Pulmonary artery endothelial cell (primary cell): ENCODE results near the gene GOLT1A. TPM values are rescaled to one million over a fixed set of nuclear protein-coding genes. Genes with fewer than 3 reads are reported as not detected.

ENCODE experiments used
- DNase-seq: peaks from one replicate; pipeline ENCODE4 v3.0.0-alpha.2; 2011; ENCODE audit warnings: low read depth, low spot score
- total RNA-seq: library from RNA; depleted of rRNA; stranded (reverse); fragments of >200 nt; gene quantifications from 2 replicates; pipeline ENCODE4 v1.2.3, GENCODE V29; 2014

GOLT1A gene
- total RNA-seq, 1 donor from 2014 or later = not detected

DNA sequence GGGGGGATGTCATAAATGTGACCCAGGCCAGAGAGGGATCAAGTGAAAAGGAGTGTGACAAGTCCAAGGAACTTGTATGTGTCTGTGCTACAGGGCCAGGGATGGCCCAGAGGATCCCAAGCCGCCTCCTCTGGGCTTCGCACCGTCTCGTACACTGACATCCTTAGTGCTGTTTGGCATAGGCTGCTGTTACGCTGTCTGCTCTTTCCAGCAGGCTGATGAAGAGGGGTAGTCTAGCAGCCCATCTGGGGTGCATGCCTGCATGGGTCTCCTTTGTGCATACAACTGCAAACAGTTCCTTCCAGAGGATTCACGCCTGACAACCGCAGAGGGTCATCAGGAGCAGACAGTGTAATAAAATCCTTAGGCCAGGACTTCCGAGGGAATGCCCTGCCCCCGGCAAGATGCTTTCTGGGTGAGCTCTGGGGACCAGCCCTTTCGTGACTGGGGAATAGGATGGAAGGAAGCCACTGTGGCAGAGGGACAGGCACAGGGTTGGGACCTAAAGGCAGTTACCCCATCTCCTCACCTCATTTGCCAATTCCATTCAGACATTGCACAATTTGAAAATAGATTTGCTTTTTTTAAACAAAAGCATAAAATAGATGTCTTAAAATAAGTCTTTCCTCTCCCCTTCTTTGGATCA lies 6.3 kb upstream of the GOLT1A start:
- no peak for DNase-seq

DNA sequence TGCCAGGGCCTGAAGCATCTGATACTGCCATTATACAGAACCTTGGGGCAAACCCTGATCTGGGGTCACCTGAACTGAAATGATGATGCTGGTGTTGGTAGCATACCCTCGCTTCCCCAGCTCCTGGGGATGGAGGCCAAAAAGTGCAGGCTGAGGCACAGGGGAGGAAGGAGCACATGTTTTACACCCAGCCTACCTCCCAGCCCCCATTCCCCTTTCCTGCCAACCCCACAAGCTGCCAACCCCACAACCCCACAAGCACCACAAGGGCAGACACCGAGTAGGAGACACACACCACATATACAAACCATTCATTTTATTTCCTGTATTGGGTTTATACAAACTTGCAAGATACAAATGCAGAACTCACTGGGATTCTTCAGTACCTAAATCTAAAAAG lies 4.8 kb upstream of the GOLT1A start:
- no peak for DNase-seq

DNA sequence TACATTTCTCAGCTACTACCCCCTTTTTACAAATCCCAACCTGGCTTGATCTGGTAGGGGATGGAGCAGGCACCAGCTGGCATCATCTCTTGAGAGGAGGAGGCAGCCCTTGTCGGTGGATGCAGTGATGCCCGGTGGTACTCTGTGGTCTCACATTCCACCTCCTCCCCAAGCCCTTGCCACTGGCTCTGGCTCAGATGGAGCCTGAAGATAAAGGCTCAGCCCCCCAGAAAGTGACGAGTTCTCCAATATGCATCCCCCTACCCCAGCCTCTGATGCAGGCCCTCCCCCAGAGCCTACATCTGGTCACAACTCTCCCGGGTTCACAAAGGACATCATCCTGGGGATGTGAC lies 3.8 kb upstream of the GOLT1A start:
- no peak for DNase-seq

DNA sequence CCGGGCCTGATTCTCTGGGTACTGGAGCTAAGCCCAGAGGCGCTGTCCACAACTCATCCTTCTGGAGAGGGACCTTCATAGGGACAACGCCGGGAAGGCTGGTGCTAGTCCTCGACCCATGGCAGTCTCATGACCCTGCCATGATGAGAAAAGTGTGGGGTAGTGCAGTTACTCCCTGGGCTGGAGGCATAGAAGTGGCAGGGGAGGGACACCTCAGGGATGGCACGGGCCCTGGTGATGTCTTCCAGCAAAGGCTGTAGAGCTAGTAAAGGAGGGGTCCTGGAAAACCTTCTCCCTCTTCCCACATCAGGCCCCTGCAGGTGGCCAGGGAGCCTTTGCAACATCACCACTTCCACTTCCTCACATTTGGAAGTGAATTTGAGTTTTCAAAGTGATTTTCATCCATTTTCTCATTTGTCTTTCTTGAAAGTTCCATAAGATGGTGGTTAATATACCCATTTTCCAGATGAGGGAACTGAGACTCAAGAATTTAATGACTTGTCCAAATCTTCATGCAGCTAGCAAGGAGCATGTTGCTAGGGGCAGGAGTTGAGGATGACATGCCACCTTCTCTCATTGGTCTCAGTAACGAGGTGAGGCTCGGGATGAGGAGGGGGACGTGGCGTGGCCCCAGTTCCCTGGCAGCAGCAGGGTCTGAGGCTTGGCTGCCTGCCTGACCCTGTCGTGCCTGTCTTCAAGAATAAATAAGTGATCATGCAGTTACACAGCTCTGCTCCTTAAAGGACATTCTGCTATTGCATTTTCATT lies 3.3 kb upstream of the GOLT1A start:
- DNase-seq = no peak

DNA sequence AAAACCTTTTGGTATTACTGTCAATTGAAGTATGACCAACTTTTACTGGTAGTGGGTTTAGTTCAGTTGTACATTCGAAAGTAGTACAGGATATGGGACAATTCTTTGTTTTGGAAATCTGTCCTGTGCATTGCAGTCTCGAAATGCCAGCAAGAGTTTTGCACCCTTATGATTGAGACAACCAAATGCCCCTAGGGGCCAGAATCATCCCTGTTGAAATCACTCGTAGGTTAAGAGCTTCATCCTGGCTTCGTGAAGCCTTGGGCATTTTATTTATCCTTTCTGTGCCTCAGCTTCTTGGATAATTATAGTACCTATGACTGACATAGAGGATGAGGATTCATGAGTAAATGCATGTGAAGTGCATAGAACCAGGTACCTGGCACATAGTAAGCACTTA lies 2.4 kb upstream of the GOLT1A start:
- no peak for DNase-seq

DNA sequence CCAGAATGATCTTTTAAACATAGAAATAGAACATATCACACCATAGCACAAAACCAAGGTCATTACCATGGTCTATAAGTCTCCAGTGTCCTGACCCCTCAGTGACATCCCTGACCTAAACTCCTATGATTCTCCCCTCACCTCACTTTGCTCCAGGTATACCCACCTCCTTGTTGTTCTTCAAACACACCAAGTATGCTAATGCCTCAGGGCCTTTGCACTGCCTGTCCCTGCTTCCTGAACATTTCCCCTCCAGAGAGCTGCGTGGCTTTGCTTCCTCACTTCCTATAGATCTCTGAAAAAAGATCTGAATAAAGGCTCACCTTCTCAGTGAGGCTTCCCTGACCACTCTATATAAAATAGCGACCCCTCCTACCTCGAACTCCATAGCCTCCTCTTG lies 1.1 kb downstream of the GOLT1A start:
- no peak for DNase-seq

DNA sequence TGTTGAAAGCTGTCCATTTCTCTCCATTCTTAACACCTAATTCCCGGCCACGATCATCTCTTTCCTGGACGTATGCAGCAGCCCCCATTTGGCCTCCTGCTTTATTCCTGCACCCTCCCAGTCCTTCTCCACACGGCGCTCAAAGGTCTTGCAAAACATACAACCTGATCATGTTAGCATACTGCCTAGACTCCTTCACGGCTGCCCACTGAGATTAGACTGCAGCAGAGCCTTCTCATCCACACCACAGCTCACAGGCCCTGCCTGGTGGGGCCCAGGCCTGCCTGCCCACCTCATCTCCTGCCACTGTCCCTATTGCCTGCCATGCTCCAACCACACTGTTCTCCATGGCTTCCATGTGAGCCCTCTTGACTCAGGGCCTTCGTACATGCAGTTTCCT lies 2.7 kb downstream of the GOLT1A start:
- DNase-seq = no peak

DNA sequence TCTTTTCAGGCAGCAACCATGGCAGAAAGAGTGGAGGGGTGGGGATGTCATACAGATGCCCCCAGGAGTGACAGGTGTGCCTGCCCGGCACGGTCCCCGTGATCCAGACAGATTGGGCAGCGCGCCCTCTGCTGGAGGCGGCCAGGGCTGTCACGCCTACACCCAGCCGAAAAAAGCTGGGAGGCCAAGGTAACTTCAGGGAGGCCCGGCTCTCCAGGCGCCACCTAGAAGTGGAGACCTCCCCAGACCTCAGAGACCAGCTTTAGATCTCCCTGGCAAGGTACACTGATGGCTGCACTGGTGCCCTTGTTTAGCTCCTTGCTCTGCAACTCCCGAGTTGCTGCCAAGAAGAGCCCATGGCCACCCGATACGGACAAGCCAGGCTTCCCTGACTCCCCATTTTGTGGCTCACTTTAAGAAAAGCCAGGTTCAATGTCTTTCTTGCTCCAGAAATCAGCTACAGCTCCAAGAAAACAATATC lies 6.6 kb downstream of the GOLT1A start:
- no peak for DNase-seq

DNA sequence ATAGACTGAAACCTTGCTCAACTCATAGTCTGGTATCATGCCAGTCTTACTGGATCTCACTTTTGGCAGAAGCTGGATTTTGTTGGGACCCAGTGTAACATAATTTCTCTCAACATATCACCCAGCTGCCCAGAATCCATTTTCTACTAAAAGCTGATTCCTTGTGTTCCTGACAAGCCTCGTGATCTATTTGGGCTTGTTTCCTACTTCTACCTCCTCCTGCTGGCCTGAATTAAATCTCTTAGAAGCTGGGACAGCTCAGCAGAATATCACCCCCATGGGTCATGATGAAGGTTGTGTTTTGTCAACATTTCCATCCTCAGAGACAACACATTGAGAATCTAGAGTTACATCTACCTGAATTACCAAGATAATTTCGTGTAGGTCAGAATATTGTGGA lies 7.7 kb downstream of the GOLT1A start:
- DNase-seq = peak; percentile 11

DNA sequence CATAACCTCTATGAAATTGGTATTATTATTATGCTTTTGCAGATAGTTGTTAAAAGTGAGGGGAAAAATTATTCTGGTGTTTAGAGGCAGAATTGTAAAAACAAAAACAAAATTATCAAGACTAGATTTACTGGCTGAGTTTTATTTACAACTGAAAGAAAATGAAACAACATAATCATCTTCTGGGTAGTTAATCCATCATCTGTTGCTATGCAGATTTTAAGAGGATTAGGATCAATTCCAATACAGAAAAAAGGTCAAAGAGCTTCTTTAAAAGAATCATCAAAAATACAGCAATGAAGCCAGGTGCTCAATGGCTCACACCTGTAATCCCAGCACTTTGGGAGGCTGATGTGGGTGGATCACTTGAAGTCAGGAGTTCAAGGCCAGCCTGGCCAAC lies 8.3 kb downstream of the GOLT1A start:
- DNase-seq = no peak

DNA sequence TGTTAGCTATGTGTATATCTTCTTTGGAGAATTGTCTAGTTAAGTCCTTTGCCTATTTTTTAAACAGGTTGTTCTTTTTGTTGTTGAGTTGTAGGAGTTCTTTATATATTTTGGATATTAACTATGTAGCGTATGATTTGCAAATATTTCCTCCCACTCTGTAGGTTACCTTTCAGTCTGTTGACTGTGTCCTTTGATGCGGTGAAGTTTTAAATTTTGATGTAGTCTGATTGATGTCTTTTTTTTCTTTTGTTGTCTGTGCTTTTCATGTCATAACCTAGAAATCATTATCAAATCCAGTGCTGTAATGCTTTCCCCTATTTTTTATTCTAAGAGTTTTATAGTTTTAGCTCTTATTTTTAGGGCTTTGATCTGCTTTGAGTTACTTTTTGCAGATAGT lies 8.8 kb downstream of the GOLT1A start:
- DNase-seq = no peak

DNA sequence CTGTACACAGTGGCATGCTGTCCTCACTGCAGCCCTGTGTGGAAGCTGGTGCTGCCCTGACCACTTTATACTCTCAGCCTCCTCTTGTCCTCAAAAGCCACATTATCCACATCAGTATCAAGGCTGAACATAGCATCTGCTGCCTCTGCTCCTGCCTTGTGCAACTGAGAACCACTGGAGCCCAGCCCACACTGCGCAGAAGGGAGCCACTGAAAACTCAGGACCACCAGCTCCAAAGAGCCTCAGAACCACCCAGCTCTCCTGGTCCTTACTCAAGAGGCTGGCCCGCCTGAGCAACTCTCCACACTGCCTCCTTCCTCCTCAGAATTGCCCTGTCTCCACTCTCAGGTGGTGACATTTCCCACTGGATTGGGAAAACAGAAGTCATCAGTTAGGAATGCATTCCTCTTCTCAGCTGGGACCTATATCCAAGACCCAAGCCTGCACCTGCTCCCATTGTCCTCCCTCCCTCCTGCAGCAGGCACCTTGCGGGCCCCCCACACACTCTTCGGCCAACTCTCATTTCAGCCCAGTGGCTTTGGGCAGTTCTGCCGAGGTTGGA lies 10.5 kb downstream of the GOLT1A start:
- DNase-seq = no peak

DNA sequence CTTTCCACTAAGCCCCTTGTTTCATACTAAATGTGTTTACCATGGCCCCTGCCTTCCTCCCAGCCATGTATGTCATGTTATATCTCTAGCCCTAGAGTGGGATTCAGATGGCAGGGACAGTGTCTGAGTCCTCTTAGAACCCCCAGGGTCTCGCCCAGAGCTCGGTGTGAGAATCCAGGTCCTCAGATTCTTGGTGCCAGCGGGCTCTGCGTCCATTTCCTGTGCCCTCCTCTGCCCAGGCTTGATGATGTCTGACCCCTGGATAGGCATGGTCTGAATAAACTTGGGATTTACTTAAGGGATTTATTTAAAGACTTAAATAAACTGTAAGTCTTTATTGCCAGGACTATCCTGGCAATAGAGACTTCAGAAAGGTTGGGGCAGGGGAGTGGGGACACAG lies 11.3 kb downstream of the GOLT1A start:
- DNase-seq = no peak

DNA sequence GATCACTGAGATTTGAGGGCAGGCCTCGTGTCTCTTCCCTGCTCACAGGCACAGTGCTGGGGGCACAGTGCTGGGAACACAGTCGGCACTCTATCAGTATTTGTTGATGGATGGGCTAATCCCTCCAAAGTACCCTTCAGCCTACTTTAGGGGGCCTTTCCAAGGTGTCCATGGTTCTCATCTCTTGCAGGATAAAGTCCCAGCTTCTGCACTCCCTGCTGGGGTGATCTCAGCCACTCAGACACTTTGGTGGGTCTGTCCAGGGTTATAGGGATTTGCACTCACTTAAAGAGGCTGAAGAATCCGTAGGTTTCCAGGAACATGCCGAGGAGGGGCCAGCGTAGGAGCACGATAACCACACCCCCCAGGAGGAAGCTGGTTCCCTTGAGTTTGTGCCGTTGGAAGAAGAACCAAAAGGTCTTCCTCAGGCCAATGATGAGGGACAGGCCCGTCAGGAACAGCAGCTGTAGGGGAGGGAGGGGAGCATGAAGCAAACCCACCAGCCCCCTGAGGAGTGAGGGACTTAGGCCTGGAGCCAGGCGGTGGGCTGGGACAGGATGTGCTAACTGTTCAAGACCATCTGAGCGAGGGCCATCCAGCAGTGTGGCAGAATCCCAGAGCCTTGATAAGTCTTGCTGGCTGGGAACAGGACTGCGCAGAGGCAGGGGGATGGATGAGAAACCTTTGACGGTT lies 12.3 kb downstream of the GOLT1A start:
- no peak for DNase-seq

DNA sequence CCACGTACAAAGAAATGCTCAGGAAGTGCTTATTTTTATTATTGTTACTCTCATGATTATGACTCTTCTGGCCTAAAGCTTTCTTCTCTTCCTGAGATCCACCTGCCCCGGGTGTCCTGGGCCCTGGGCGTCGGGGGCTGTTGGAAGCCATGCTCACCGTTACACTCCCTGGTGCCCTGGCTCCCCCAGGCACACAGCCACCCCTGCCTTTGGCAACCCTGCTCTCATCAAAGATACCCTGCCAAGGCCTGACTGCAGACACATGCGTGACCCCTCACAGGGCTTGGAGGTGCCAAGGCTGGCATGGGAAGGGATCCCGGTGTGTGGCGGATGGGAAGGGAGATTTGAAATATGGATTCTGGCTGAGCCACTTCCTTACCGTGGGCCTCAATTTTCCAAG lies 14.2 kb downstream of the GOLT1A start:
- no peak for DNase-seq

DNA sequence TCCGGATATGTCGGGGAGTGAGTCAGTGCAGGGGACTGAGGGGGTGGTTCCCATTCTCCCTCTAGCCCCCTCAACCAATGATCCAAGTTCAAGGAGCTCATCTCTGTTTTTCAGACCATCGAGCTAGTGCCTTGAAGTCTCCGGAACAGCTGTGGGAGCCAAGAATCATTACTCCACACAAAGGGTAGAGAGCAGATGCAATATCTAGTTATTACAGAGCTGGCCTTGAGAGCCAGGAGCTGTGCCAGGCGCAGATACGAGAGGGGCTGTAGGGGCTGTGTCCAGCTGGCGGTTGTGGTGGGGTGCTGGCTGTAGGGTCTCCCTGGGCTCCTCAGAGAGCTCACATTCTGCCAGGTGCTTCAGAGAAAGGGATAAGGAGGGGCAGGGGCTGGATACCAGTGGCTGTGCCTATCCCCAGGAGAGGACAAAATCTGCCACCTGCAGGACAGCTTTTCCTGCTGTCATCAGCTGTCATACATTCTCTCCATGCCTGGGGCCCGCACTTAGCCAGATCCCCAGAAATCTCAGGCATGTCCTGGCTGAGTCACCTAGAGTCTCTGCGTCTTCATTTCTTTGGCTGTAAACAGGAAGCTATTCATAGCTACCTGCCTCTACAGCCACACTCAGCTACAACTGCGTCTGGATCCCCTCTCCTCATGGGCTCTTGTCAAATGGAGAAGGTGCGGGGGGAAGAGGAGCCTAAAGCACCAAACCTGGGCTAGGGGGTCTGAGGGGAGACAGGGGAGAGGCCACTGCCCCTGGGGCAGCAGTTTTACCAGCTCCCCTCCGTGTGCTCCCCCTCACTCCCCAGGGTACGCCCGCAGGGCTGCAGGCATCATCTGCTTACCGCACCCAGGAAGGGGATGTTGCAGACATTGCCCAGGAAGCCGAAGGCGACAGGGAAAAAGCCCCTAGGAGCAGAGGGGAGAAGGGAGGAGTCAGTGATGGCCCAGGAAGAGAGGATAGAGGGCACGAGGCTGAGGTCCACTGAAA lies 15.1 kb downstream of the GOLT1A start:
- peak; percentile 70 for DNase-seq

DNA sequence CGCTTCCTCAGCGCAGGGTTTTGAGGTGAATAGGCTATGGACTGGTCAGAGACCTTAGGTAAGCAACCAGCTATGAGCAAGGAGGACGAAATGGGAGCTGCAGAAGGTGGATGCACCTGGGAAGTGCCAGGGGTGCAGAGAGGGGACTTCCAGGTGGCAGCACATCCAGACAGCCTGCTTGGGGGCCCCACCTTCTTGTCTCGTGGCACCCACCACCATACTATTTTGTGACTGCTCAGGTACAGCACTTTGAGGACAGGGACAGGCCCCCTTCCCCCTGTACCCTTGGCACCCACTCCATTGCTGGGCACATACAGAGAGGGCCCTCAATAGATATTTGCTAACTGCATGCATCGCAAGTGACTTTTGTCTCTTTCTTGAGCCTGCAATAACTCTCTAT lies 16.7 kb downstream of the GOLT1A start:
- no peak for DNase-seq

DNA sequence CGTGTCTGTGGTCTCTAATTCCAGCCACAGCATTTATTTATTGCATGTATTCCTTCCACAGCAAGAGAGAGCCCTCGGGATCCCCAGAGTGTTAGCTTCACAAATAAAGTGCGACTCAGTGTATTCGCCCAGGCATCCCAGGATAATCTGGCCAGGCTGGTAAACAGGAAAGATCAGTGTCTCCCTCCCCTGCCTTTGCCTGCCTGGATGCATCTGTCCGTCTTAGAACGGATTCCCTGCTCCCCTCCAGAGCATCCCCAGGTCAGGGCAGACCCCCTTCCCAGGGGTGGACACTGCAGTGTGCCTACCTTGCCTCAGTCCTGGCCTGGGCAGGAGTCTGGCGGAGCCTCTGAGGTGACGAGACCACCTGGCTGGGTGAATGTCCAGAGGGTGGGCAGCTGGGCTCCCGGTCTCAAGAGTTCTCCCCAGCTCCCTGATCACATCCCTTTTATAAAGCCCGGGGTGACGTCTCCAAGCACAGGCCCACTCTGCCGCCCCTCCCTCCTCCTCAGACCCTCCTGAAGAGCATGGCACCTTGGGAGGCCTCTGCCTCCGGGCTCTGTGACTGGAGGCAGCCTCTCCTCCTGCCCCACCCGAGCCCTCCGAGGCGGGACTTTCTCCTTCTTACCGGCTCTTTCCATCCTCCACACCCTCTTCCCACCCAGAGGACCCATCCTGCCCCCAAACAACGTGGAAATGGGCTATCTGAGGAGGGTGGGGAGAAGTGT lies 17.6 kb downstream of the GOLT1A start, which contains the start of gene KISS1:
Gene KISS1 (minus strand): TSS at position 424 of the 728 bp plus-strand sequence. CDS start 3,615 bp downstream, outside the sequence.
- DNase-seq = no peak

DNA sequence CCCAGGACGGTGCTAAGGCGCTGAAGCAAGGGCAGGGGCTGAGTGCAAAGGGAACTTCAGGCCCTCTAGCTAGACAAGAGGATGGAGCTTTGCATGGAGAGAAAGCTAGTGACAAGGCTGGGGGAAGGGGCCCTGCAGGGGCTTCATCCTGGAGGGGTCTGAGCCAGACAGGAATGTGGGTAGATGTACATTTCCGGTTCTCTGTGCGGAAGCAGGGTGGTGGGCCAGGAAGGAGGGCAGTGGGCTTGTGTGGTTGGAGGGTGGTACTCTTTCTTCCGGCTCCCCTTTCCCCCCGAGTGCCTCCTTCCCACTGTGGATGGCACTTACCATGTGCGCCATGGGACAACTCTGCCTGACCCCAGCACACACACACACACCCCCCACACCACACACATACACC lies 19.0 kb downstream of the GOLT1A start:
- no peak for DNase-seq

DNA sequence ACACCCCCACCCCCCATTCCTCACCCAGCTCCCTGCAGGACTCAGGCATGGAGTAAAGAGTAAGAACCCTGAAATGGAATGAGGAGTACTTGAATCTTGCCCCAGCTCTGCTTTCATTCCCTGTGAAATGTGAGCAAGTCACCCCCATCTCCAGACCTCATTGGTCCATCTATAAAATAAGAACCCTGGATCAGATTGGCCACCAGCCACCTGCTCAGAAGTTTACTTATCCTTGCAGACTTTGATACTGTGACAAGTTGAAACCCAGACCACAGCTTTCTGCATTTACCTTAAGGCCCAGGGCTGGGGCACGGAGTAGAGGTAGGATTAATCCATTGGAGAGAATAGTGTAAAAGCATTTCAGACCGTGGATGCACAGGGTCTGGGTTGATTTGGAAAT lies 19.7 kb downstream of the GOLT1A start:
- DNase-seq = no peak
